K562 (cell line): Measurements from ENCODE around the gene IRF2BP2. TPM values are rescaled to one million over a fixed set of nuclear protein-coding genes. Genes with fewer than 3 reads are reported as not detected.

Experiments used
- ARID1B ChIP-seq: fragments of 450-650 bp; IDR thresholded peaks from 2 replicates; pipeline ENCODE4 v1.6.1; 2016; ENCODE audit warnings: antibody characterized with exemption, mild to moderate bottlenecking, inconsistent platforms
- ATF1 ChIP-seq, 2 experiments: fragments of 450-650 bp in 1 of 2; IDR thresholded peaks; 2 replicates each; pipeline ENCODE4 v1.6.1; 2016; ENCODE audit warnings: missing compliant biosample characterization in 1 of 2, missing genetic modification characterization in 1 of 2
- BDP1 ChIP-seq: IDR thresholded peaks from 3 replicates; pipeline ENCODE4 v1.6.1; 2011; ENCODE audit not compliant: insufficient read length, insufficient read depth
- CBFA2T2 ChIP-seq: fragments of 450-650 bp; conservative IDR thresholded peaks from 2 replicates; pipeline ENCODE4 v1.6.1; 2017; ENCODE audit warnings: mild to moderate bottlenecking
- CEBPB ChIP-seq: fragments of 450-650 bp; IDR thresholded peaks from 2 replicates; pipeline ENCODE4 v1.6.1; 2016; ENCODE audit warnings: missing genetic modification characterization, missing compliant biosample characterization
- CHCHD3 ChIP-seq: fragments of 250-450 bp; sonication (Bioruptor Pico); IDR thresholded peaks from 2 replicates; pipeline ENCODE4 v2.1.2; 2022; ENCODE audit warnings: mild to moderate bottlenecking
- CREB5 ChIP-seq: fragments of 250-450 bp; sonication (Bioruptor Pico); IDR thresholded peaks from 2 replicates; pipeline ENCODE4 v1.5.0; 2020; ENCODE audit warnings: mild to moderate bottlenecking
- DNMT1 ChIP-seq: fragments of 450-650 bp; IDR thresholded peaks from 2 replicates; pipeline ENCODE4 v1.6.1; 2016; ENCODE audit warnings: antibody characterized with exemption, mild to moderate bottlenecking
- E2F3 ChIP-seq: fragments of 250-450 bp; sonication (Bioruptor Pico); IDR thresholded peaks from 2 replicates; pipeline ENCODE4 v1.4.0; 2020; ENCODE audit warnings: mild to moderate bottlenecking
- GATAD2B ChIP-seq: fragments of 450-650 bp; IDR thresholded peaks from 2 replicates; pipeline ENCODE4 v1.6.1; 2017; ENCODE audit warnings: mild to moderate bottlenecking, borderline replicate concordance
- KAT2B ChIP-seq: IDR thresholded peaks from one replicate; pipeline ENCODE4 v1.6.1; 2012; ENCODE audit warnings: low read depth, mild to moderate bottlenecking, control low read depth, inconsistent platforms, low read length, moderate library complexity
- KLF16 ChIP-seq: IDR thresholded peaks from 2 replicates; pipeline ENCODE4 v1.6.1; 2016; ENCODE audit warnings: antibody characterized with exemption
- MAFF ChIP-seq: IDR thresholded peaks from 2 replicates; pipeline ENCODE4 v1.6.1; 2012; ENCODE audit warnings: low read length, improper control_type of control experiment
- MECOM ChIP-seq: fragments of 250-450 bp; sonication (Bioruptor Pico); IDR thresholded peaks from 2 replicates; pipeline ENCODE4 v1.8.0; 2022; ENCODE audit warnings: inconsistent platforms
- MED1 ChIP-seq: sonication (generic); formaldehyde crosslinking; IDR thresholded peaks from 2 replicates; pipeline ENCODE4 v1.8.1; 2023; ENCODE audit warnings: missing genetic modification reagents, borderline replicate concordance
- MIER1 ChIP-seq: fragments of 450-650 bp; IDR thresholded peaks from 2 replicates; pipeline ENCODE4 v1.6.1; 2016; ENCODE audit warnings: antibody characterized with exemption, mild to moderate bottlenecking, low read depth
- NFIC ChIP-seq: fragments of 450-650 bp; IDR thresholded peaks from 2 replicates; pipeline ENCODE4 v1.6.1; 2017; ENCODE audit warnings: mild to moderate bottlenecking, inconsistent platforms
- NFXL1 ChIP-seq: fragments of 450-650 bp; formaldehyde crosslinking; IDR thresholded peaks from 2 replicates; pipeline ENCODE4 v1.4.0; 2021; ENCODE audit warnings: mild to moderate bottlenecking
- NFYB ChIP-seq: IDR thresholded peaks from 2 replicates; pipeline ENCODE4 v1.6.1; 2011; ENCODE audit warnings: mild to moderate bottlenecking, moderate library complexity; ENCODE audit not compliant: insufficient read length; ENCODE audit errors: extremely low read depth
- PHF21A ChIP-seq: fragments of 450-650 bp; IDR thresholded peaks from 2 replicates; pipeline ENCODE4 v1.6.1; 2017; ENCODE audit warnings: low read depth, borderline replicate concordance
- POLR3G ChIP-seq: IDR thresholded peaks from 2 replicates; pipeline ENCODE4 v1.6.1; 2011; ENCODE audit not compliant: insufficient read length, insufficient replicate concordance; ENCODE audit errors: extremely low read depth
- PRPF4 ChIP-seq: fragments of 200-400 bp; formaldehyde crosslinking; IDR thresholded peaks from one replicate; pipeline ENCODE4 v1.6.1; 2017; ENCODE audit warnings: low read length, low read depth, mild to moderate bottlenecking; ENCODE audit not compliant: insufficient read depth, poor library complexity, severe bottlenecking
- RUNX1 ChIP-seq: sonication (generic); IDR thresholded peaks from 2 replicates; pipeline ENCODE4 v1.6.1; 2016; ENCODE audit warnings: antibody characterized with exemption, low read depth
- SMAD1 ChIP-seq: fragments of 150-350 bp; IDR thresholded peaks from 2 replicates; pipeline ENCODE4 v1.6.1; 2014; ENCODE audit warnings: low read length, low read depth; ENCODE audit not compliant: partially characterized antibody
- SOX6 ChIP-seq: fragments of 450-650 bp; IDR thresholded peaks from 2 replicates; pipeline ENCODE4 v1.6.1; 2014; ENCODE audit warnings: mild to moderate bottlenecking
- STAT5A ChIP-seq: IDR thresholded peaks from 2 replicates; pipeline ENCODE4 v1.6.1; 2012; ENCODE audit warnings: low read length, inconsistent platforms, borderline replicate concordance
- XRCC3 ChIP-seq: fragments of 450-650 bp; IDR thresholded peaks from 2 replicates; pipeline ENCODE4 v1.6.1; 2017; ENCODE audit warnings: mild to moderate bottlenecking, moderate library complexity
- ZKSCAN8 ChIP-seq: fragments of 200-800 bp; sonication (Bioruptor generic); IDR thresholded peaks from 2 replicates; pipeline ENCODE4 v1.6.1; 2016; ENCODE audit warnings: missing genetic modification characterization, missing compliant biosample characterization
- ZNF184 ChIP-seq: sonication (generic); formaldehyde crosslinking; IDR thresholded peaks from 2 replicates; pipeline ENCODE4 v1.5.0; 2020; ENCODE audit warnings: missing genetic modification reagents
- ZNF384 ChIP-seq: IDR thresholded peaks from 2 replicates; pipeline ENCODE4 v1.6.1; 2012; ENCODE audit warnings: low read depth, low read length, improper control_type of control experiment
- ZNF707 ChIP-seq: fragments of 250-450 bp; sonication (Bioruptor Pico); conservative IDR thresholded peaks from 2 replicates; pipeline ENCODE4 v1.8.0; 2022; ENCODE audit warnings: inconsistent platforms, mild to moderate bottlenecking, moderate library complexity
- ZNF77 ChIP-seq: fragments of 250-450 bp; sonication (Bioruptor Pico); IDR thresholded peaks from 2 replicates; pipeline ENCODE4 v1.5.0; 2020
- polyA plus RNA-seq, 8 experiments: library from polyadenylated mRNA; depleted of rRNA in 4 of 8; stranded (reverse) in 5 of 8; unstranded in 3 of 8; fragments of >200 nt; fragmentation: Nextera tagmentation in 2 of 8; fragmentation: Illumina TruSeq in 1 of 8; extraction: Ambion mirVana in 2 of 8; extraction: Trizol in 1 of 8; gene quantifications; 2 replicates each; pipeline versions ENCODE4 v1.2.1 to v1.2.3, GENCODE V29; 2011 to 2014; ENCODE audit warnings: inconsistent platforms in 1 of 8, missing spikeins in 1 of 8
- total RNA-seq, 7 experiments: library from RNA; depleted of rRNA in 6 of 7; stranded (reverse); fragments of >200 nt in 6 of 7; fragmentation: Illumina TruSeq in 2 of 7; extraction: Trizol in 2 of 7; gene quantifications; 2 replicates each; pipeline versions ENCODE4 v1.2.1 to v1.2.3, GENCODE V29; 2011 to 2021; ENCODE audit warnings: low replicate concordance in 1 of 7
- TF ChIP-seq, protein P1 (sequence below): sonication (generic); formaldehyde crosslinking; IDR thresholded peaks from 2 replicates; pipeline ENCODE4 v1.8.1; 2023; ENCODE audit warnings: mild to moderate bottlenecking, missing genetic modification reagents

The IRF2BP2 gene
- total and polyA plus RNA-seq, 9 of the 15 experiments (the other 6 are each of a cell fraction or from before 2014, with no cell fraction given): 7.7 to 68.6 (median 22.1) TPM

DNA sequence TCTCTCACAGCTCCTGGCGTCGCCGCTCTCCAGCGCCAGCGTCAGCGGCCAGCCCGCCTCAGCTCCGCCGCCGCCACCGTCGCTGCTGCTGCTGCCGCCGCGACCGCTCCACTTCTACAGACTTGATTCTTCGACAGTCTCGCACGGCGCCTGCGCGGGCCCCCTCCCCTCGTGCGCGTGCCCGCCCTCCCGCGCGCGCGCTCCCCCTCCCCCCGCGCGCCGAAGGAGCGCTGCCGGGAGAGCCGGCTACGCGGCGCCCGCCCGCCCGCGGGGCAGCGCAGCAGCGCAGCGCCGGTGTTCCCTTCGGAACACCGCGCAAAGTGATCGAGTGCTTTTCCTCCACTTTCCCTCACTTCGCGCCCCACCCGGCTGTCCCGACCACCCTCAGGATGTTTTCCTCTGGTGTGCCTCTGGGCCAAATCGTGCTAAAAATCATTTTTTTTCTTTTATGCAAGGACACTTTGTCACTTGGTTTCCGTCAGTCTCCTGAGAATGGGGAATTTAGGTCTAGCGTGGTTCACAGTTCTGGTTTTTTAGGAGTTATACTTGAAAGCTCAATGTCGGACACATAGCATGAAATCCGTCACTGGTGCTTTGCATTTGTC is at the start of gene IRF2BP2 (continued):
- TF ChIP-seq NFXL1 (CRISPR knock-in tag): no peak
- TF ChIP-seq ZKSCAN8: peak; percentile 50; the same call in 1 of the 2 replicates
- no peak for TF ChIP-seq KAT2B
- 0 out of 2 replicates have a peak, but pooled peaks have one; percentile 31 for TF ChIP-seq E2F3
- no peak for TF ChIP-seq KLF16
- no peak for TF ChIP-seq ZNF77 (CRISPR knock-in tag)
- no peak for TF ChIP-seq MAFF
- no peak for TF ChIP-seq DNMT1
- TF ChIP-seq PHF21A: no peak
- TF ChIP-seq POLR3G: no peak
- no peak for TF ChIP-seq ZNF184 (CRISPR knock-in tag)
- peak; percentile 56; the same call in 1 of the 2 replicates for TF ChIP-seq GATAD2B
- TF ChIP-seq MED1 (CRISPR knock-in tag): no peak
- no peak for TF ChIP-seq STAT5A
- TF ChIP-seq MECOM: no peak
- TF ChIP-seq ZNF384: no peak
- no peak for TF ChIP-seq NFYB
- no peak for TF ChIP-seq ARID1B
- TF ChIP-seq MIER1: no peak
- TF ChIP-seq, protein P1, sequence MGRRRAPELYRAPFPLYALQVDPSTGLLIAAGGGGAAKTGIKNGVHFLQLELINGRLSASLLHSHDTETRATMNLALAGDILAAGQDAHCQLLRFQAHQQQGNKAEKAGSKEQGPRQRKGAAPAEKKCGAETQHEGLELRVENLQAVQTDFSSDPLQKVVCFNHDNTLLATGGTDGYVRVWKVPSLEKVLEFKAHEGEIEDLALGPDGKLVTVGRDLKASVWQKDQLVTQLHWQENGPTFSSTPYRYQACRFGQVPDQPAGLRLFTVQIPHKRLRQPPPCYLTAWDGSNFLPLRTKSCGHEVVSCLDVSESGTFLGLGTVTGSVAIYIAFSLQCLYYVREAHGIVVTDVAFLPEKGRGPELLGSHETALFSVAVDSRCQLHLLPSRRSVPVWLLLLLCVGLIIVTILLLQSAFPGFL (CRISPR knock-in tag): no peak
- TF ChIP-seq CHCHD3 (CRISPR knock-in tag): no peak
- TF ChIP-seq SOX6: no peak; the same call in 1 of the 2 replicates
- no peak for TF ChIP-seq BDP1
- TF ChIP-seq NFIC: no peak; the same call in 1 of the 2 replicates
- TF ChIP-seq ZNF707 (CRISPR knock-in tag): no peak
- no peak for TF ChIP-seq RUNX1
- no peak for TF ChIP-seq ATF1 (CRISPR knock-in tag; IDR thresholded peaks at IDR 0.05)
- TF ChIP-seq ATF1 (tag; IDR thresholded peaks at IDR 0.05): no peak
- TF ChIP-seq CEBPB: no peak
- TF ChIP-seq CREB5 (CRISPR knock-in tag): no peak; the same call in 1 of the 2 replicates
- TF ChIP-seq XRCC3: no peak
- peak; percentile 67 for TF ChIP-seq SMAD1
- TF ChIP-seq PRPF4: no peak
- no peak for TF ChIP-seq CBFA2T2
